Stimulated activated naive CD4-positive, alpha-beta T cell treated with Interleukin-2 at 50 U/mL for 16 hours (primary cell): ENCODE results near the gene DPEP2.
"Not testable (repeated sequence)": the region's sequence is repeated elsewhere in the genome, so short reads cannot be mapped to it uniquely, and the experiment has no call there.

ENCODE experiments used
- DNase-seq: peaks from one replicate; lab custom pipeline; 2025; lab: John Stamatoyannopoulos, UW

Gene DPEP2

DNA sequence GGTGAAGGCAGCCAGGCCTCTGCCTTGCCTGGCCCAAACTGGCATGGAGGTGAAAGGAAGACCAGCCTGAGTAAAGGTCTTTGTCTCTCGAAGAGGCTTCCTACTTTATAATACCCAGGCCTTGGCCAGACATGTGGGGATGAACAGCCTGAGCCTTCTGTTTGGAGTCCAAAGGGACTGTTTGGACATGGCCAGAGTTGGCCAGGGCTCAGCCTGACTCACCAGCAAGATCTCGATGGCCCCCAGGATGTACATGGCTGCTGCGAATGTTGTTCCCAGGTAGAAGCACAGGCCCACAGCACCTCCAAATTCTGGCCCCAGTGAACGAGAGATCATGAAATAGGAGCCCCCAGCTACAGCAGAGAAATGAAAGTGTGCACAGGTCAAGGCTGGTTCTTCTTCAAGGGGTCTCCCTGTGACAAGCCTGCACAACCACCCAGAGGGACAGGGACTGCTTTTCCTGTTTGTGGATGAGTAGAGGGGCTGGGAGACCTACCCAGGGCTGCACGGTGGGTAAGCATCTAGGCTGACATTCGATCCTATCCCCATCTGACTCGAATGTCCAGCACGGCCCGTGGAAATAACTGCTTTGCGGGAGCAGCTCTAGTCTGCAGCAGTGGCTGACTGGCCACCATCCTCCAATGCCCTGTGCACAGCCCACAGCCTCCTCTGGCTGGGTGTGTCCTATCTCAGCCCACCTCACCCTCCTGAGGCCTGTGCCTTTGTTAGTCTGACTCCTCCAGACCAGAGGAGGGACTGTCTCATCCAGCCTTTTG lies 44.7 kb downstream of the DPEP2 start:
- DNase-seq = no peak

DNA sequence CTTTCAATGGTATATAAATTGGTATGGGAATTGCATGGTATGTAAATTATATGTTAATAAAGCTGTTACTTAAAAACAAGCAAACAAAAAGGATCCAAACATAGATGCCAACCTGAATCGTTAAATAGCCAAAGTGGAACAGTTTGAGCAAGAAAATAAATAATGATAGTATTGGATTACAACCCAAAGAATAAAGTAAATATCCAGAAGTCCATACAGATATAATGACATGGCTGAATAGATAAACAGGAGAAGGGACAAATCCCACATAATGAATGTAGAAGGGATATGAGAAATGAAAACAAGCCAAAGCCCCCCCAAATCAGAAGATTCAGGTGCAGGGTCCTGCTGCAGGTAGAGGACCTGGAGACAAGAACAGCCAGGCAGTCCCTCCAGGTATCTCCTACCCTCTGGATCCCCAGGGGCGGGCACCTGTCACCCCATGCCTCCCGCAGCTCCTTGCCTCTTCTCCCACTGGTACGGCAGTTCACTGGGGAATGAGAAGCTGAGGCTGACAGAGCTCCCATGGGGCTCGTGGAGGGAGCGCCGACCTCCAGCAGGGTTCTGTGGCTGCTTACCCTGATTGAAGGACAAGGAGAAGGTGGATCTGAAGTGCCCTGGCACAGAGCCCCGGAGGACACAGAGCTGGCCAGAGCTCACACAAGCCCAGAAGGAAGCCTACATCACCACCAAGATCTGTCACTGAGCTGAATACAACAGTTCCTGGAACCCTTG lies 45.5 kb downstream of the DPEP2 start:
- DNase-seq = no peak

DNA sequence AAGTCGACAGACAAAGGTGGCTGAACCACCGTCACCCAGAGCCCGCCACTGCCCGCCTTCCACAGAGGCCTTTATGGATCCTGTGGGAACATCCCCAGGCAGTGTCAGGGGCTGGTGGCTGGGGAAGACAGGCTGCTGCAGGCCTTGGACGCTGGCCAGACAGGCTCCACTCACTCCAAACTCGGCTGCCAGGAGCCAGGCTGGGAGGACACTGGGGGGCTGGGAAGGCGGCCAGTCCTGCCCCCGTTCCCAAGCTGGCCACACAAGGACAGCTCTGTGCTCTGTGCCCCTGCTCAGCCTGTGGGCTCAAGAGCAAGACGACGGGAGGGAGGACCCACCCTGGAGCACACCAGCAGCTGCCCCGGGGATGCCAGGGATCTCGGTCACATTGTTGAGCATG lies 47.8 kb downstream of the DPEP2 start:
- DNase-seq = no peak

DNA sequence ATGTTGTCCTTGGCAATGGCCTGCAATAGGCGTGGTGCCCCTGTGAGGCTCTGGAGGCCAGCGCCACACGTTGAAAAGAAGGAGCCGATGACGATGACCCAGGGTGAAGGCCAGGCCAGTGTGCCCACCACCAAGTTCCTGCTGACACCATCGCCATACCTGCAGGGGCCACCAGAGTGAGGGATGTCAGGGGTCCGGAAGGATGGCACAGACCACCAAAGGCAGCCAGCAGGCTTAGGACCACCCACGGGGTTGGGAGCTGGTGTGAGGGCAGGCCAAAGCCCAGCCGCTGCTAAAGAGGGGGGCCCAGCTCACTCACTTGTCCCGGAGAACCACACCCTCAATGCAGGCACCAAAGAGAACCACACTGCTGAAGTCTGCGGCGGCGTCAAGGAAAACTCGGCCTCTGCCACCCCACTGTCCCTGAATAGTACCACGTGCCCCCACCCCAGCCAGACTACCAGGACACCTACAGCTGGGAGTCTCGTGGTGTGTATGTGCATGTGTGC lies 48.9 kb downstream of the DPEP2 start:
- DNase-seq = no peak

GRCh38 chr16:67949645-67950044 lies 49.6 kb downstream of the DPEP2 start:
- no peak for DNase-seq

- no peak for DNase-seq
Measured at GRCh38 chr16:67948015-67948414, 51.3 kb downstream of the DPEP2 start.

DNA sequence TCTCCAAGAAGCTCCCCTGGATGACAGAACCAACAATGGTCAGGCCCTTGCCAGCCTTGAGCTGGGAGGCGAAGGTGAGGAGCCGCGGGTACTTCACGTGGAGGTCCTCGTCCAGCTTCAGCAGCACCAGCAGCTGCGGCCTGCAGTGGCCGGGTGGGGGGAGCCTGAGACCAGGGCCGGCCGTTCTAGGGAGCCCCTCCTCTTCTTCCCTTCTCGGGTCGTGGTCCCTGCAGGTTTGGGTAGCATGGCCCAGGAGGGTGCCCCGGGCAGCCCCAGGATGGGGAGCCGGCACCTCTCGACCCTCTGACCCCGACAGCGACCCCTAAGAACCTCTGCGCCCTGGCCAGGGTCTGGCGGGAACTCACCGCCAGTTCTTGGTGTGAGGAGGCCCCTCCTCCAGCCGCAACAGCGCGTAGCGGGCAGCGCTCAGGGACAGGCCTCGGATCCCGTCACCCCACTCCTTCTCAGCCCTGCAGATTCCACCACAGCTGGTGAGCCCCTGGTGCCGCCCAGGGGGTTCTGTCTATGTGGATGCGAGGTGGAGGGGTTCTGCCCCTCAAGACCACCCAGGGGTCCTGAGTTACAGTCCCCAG lies 52.2 kb downstream of the DPEP2 start:
- DNase-seq = no peak

GRCh38 chr16:67946128-67946569 lies 53.1 kb downstream of the DPEP2 start:
- DNase-seq = no peak

GRCh38 chr16:67945392-67945933 lies 53.8 kb downstream of the DPEP2 start:
- DNase-seq = no peak

DNA sequence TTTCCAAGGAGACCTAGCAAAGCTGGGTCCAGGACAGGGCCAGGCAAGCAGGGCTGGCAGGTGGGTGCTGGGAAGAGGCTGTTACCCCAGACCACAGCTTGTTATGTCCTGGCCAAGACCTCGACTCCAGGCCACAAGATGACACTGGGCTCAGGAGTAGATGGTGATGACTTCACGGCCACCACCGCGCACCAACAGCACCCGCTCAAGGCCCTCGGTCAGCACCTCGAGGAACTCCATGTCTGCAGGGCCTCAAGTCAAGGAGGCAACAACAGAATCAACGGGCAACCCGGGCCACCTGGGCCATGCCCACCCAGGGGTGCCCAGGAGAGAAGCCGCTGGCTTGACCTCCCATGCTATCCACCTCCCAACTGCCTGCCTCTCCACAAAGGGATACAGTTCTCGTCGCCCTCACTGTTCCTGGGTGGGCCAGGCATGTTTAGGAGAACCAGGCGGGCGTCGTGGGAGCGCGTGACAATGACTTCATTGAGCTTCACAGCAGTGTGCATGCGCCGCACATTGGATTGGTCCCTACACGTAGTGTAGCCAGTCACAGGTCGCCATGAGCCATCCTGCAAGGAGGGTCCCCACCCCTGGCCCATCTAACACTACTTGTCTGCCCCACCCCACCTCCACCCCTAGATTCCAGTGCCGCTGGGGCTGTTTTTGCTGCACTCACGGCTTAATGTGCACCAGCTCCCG lies 54.4 kb downstream of the DPEP2 start:
- no peak for DNase-seq

- DNase-seq = no peak
Measured at GRCh38 chr16:67943619-67944504, 55.4 kb downstream of the DPEP2 start, which contains the start of gene LCAT. Gene LCAT, minus strand, starts transcription at chr16:67944120. Its CDS starts 19 bp downstream, at chr16:67944101.

- DNase-seq = no peak
Measured at GRCh38 chr16:67943256-67943618, 56.0 kb downstream of the DPEP2 start.

DNA sequence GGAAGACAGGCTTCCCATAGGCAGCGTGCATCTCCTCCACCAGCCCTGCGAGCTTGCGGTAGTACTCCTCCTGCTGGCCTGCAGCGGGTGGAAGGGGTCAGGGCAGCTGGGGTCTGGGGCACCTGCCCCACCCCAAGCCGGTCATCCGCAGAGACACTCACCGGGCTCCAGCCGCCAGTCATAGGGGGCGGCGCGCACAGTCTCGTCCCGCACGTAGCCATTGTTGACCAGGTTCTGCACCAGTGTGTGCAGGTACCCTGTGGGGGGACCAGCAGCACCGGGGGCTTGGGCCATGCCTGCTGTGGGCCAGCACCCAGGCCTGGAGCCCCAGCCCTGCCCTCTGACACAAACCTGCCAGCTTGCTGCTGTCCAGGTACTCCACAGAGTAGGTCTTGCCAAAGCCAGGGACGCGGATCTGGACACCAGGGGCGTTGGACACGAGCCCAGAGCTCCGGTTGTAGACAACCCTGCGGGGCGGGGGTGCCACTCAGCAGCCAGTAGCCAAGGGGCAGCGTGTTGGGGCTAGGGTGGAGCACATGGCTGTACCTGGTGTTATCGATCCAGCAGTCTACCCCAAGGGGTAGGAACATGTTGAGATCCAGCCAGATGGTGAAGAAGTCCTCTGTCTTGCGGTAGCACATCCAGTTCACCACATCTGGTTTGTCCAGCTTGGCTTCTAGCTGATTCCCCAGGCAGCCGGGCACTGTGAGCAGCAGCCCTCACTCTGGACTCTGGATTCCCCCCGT lies 56.6 kb downstream of the DPEP2 start:
- DNase-seq = no peak

- DNase-seq = no peak
Measured at GRCh38 chr16:67942200-67942509, 57.1 kb downstream of the DPEP2 start.

DNA sequence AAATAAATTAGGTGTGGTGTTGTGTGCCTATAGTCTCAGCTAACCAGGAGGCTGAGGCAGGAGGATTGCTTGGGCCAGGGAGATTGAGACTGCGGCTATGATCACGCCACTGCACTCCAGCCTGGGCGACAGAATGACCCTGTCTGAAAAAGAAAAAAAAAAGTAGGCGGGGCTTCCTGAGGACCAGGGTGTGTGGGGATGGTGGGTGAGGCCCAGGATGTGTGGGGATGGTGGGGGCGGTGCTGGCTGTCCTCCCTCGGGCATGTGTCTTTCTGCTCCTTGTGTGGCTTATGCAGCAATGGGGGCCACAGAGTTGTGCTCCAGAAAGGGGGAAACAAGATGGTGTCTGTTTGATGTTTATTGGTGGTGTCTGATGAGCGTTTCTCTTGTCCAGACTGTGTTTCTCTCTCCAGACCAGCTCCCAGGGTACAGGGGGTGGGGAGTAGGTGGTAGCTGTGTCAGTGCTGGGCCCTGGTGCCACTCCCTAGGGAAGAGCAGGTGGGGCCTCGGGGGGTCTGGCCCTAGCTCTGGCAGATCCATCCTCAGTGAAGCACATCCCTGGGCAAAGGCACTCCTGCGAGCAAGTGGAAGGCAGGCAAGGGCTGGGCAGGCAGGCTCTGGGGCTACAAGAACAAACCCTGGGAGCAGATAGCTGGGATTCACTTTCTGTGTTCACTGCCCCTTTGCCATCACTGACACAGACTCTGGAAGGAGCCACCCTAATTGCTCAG lies 57.6 kb downstream of the DPEP2 start:
- DNase-seq = no peak

DNA sequence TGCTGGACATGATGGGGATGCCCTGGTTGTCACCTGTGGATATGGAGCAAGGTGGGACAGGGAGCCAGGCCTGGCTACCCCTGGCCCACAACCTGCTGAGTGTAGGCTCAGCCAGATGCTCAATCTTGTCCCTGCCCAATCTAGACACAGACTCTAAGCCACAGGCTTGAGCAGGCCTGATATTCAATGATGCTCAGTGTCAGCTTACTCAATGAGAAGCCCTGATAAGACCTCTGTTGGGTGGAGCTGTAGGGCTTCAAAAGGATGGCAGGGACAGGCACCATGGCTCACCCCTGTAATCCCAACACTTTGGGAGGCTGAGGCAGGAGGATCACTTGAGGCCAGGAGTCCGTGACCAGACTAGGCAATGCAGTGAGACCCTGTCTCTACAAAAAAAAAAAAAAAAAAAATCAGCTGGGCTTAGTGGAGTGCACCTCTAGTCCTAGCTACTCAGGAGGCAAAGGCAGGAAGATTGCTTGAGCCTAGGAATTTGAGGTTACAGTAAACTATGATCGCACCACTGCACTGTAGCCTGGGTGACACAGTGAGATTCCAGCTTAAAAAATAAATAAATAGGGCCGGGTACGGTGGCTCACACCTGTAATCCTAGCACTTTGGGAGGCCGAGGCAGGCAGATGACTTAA lies 58.7 kb downstream of the DPEP2 start:
- DNase-seq = no peak

GRCh38 chr16:67939507-67940445 lies 59.5 kb downstream of the DPEP2 start:
- DNase-seq = peak; percentile 8

DNA sequence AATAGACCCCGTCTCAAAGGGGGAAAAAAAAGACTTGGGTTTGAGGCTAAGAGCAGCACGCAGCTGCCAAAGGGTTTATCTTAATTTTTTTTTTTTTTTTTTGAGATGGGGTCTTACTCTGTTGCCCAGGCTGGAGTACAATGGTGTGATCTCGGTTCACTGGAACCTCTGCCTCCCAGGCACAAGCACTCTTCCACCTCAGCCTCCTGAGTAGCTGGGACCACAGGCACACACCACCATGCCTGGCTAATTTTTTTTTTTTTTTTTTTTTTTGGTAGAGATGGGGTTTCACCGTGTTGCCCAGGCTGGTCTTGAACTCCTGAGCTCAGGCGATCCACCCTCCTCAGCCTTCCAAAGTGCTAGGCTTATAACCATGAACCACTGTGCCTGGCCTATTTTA lies 61.6 kb downstream of the DPEP2 start:
- not testable (repeated sequence) for DNase-seq
